GM20431 (cell line): ENCODE data around the gene MT4.

Experiments used
- in situ Hi-C: fragments of 300-500 bp; cut with MseI, MboI; formaldehyde crosslinking; loops from one replicate; pipeline ENCODE4 v1.15.0; 2020; ENCODE audit warnings: low sequenced_read_pairs; ENCODE audit not compliant: unreplicated experiment

MT4 gene

GRCh38 chr16:56600398-56600999, 35.6 kb downstream of the MT4 start:
- in situ Hi-C loops: no loop called here

GRCh38 chr16:56601325-56601724, 36.5 kb downstream of the MT4 start:
- in situ Hi-C loops: no loop called here

GRCh38 chr16:56603589-56603988, 38.7 kb downstream of the MT4 start:
- in situ Hi-C loops: no loop called here

- in situ Hi-C loops: no loop called here
These were observed 40.1 kb downstream of the MT4 start for GRCh38 chr16:56604966-56605365.

DNA sequence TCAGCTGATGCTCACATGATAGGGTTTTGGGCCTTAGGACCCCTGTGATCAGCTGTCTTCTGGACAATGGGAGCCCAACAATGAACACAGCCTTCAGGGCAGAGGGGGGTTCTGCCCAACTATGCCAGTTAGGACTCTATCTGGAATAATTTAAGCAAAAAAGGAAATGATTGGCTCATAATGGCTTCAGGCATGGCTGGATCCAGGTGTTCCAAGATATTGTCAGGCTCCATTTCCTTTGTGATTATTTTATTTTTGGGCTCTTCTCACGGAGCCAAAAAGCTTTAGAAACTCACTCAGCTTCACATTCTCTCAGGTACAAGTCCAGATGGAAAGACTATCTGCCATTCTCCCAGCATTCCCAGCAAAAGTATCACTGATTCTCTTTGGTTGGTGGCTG, 40.6 kb downstream of the MT4 start:
- in situ Hi-C loops: no loop called here

GRCh38 chr16:56606071-56606475, 41.2 kb downstream of the MT4 start:
- in situ Hi-C loops: no loop called here

GRCh38 chr16:56606476-56607108, 41.7 kb downstream of the MT4 start:
- in situ Hi-C loops: no loop called here

DNA sequence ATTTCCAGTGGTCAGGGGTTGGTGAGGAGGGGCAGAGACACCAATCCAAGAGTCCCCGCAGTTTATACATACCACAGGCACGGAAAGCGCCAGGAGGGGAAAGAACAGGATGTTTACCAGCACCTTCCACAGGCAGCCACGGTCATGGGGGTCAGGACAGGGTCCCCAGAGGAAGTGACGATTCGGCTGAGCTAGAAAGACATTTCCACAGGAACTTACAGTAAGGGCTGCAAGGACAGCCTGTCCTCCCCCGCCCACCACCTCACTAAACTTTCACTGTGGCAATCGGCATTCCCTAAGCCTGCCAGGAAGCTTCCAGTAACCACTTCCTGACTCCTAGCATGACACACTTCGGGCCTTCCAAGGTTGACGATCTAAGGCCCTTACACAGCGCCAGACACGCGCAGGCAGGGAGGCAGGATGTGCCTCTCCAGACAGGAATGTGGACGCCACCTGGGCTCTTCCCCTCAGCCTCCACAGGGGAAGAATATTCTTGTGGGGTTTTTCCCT, 42.3 kb downstream of the MT4 start:
- in situ Hi-C loops: no loop called here

- in situ Hi-C loops: no loop called here
These were observed 42.8 kb downstream of the MT4 start for GRCh38 chr16:56607675-56608042.

DNA sequence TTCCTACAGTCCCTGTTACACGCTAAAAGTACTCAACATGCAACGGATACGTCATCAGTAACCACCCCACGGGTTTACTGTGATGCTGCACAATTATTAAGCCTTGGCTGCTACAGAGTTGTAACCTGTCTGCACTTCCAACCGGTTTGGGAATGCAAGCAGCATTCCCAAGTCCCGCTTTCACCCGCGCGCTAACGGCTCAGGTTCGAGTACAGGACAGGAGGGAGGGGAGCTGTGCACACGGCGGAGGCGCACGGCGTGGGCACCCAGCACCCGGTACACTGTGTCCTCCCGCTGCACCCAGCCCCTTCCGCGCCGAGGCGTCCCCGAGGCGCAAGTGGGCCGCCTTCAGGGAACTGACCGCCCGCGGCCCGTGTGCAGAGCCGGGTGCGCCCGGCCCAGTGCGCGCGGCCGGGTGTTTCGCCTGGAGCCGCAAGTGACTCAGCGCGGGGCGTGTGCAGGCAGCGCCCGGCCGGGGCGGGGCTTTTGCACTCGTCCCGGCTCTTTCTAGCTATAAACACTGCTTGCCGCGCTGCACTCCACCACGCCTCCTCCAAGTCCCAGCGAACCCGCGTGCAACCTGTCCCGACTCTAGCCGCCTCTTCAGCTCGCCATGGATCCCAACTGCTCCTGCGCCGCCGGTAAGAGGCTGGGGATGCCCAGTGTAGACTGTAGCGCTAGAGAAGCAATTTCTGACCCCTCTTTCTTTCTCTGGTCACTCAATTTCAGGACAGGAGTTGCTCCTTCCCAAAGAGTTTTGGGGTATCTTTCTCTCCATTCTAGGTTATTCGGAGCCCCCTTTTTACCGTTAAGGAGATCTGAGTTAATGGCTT, 43.4 kb downstream of the MT4 start, which contains the start of gene MT2A:
Gene MT2A, plus strand, starts transcription at position 542 of the 833 bp plus-strand sequence. Its CDS starts 72 bp downstream, at position 614.
- in situ Hi-C loops: no loop called here

DNA sequence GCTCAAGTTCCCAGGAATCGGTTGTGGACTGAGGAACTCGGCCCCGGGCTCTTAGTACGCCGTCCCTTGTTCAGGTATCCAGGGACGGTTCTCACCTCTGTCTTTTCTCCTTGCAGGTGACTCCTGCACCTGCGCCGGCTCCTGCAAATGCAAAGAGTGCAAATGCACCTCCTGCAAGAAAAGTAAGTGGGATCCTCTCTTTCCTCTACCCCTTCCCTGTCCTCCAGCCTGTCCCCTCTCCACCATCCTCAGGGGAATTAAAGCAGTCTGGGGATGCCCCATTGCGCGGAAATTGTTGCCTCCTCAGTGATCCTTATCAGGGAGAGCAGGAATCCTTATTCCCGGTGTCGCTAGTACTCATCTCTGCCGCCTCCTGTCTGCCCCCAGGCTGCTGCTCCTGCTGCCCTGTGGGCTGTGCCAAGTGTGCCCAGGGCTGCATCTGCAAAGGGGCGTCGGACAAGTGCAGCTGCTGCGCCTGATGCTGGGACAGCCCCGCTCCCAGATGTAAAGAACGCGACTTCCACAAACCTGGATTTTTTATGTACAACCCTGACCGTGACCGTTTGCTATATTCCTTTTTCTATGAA, 44.1 kb downstream of the MT4 start:
- in situ Hi-C loops: no loop called here

GRCh38 chr16:56609463-56609921, 44.6 kb downstream of the MT4 start:
- in situ Hi-C loops: no loop called here

DNA sequence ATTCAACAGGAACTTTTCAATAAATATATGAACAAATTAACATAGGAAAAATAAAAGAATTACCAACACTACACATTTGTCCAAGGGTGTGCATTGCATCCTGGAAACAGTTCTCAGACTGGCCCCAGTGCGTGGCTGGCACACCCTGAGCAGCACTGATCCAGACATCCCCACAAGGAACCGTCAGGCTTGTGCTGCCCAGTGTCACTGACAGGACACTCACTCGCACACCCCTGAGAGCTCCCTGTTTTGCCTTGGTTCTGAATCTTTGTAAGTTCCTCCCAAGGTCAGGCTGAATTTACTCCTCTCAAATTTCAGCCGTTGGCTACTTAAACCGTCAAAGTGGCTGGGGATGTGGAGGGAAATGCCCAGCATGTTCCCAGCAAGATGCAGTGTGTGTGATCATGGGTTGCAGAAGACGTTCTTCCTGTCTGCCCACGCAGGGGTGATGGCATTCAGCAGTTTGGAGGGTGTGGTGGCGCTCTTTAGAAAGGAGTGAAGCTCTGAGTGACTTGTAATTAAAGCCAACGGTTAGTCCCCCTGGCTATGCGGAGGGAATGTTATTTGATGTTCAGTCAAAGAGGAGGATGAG, 45.2 kb downstream of the MT4 start:
- in situ Hi-C loops: no loop called here

DNA sequence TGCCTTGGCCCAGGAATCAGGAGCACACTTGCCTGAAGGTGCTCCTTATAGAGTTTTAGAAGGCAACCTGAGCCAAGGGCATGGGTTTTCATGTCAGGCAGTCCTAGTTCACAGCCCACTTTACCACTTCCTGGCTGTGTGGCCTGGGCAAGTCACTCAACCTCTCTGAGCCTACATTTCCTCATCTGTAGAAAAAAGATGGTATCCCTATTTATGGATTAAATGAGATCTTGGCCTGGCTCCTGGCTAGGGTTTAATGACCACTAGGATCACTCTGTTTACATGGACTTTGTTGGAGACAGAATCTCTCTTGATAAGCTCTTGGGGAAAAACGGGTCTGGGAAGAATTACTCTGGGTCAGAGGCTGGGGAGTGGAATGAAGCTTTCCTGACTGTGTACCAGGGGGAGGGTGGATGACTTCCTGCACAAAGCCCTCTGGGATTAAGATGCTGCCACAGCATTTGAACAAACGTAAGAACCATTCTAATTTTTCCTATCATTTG, 45.8 kb downstream of the MT4 start:
- in situ Hi-C loops: no loop called here

DNA sequence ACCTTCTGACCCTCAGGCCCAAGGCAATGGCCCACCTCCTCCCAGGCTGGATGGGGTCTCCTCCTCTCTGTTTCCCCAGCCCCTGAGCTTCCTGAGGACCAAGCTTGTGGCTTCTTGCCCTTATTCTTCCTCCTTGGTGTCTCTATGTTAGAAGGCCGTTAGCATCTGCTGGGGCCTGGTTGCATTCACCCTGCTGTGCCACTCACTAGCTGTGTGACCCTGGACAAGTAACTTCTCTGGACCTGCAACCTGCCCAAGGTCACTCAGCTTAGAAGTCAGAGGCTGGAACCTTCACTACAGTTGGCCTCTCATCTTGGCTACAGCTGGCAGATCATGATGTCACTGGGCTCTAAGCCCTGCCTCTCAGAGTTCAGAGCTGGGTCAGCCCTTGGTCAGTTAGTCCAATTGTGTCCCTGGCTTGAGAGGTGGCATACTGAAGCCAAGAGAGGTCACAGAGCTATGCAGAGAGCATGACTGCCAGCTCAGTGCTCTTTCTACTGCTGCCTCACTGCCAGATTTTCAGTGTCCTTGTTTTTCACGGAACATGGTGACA, 46.5 kb downstream of the MT4 start:
- in situ Hi-C loops: no loop called here

DNA sequence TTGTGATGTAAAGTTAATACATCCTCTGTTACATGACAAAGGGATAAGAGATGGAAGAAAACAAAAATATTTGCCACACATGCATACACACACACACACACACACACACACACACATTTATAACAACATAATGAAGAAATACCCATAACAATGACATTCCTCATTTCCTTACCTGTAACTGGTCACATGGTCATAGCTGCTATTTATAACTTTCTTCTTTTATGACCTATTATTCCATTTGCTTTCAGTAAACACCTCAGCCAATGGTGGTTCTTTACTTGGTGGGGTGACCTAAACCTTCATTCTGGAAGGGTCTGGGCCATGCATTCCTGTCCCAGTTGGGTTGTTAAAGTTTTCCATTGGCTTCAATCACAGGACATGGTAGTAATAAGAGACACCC, 48.8 kb downstream of the MT4 start:
- in situ Hi-C loops: no loop called here

DNA sequence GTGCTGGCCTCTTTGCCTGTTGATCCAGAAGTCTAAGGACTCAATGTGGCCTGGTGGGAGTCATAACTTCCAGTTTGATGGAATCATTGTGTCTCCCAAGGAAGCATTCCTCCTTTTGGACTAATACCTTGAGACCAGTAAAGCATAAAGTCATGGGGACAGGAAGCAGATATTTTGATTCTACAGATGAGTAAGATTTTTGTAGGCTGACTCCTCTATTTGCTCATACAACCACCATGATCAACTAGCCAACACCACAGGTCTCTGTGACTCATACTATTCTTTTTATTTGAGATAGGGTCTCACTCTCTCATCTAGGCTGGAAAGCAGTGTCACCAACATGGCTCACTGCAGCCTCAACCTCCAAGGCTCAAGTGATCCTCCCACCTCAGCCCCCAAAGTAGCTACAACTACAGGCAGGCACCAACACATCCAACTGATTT, 49.7 kb downstream of the MT4 start:
- in situ Hi-C loops: no loop called here

GRCh38 chr16:56615353-56615752, 50.5 kb downstream of the MT4 start:
- in situ Hi-C loops: no loop called here

DNA sequence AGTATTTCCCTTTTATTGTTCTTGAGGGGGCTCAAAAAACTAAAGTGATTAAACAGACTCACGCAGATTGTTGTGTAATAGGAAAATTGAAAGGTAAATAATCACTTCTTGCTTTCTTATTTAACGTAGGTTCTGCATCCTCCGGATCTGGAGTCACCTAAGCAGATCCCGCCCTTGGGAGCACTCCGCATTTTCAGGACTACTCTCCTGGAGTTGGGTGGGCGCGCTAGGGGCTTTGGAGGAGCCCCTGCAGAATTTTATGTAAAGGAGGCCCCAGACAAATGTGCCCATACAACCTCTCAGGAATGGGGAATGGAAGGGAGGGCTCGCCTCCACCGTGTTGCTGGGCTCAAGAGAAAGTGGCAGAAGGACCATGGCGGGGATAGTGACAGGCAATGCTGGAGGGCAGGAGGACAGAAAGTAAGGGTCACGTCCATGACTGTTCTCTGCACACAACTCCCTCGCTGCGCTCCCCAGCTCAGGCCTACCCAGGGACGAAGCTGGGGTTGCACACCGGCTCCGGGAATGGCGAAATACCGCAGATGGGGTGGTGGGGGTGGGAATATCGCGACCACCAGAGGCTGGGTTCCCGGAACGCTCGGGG, 51.8 kb downstream of the MT4 start:
- in situ Hi-C loops: no loop called here
